Right forelimb (tissue), 1 donor: ENCODE measurements around the gene DYNLT3.

Experiments used
- DNase-seq: peaks from one replicate; pipeline ENCODE4 v3.0.0-alpha.2; 2018

The DYNLT3 gene

DNA sequence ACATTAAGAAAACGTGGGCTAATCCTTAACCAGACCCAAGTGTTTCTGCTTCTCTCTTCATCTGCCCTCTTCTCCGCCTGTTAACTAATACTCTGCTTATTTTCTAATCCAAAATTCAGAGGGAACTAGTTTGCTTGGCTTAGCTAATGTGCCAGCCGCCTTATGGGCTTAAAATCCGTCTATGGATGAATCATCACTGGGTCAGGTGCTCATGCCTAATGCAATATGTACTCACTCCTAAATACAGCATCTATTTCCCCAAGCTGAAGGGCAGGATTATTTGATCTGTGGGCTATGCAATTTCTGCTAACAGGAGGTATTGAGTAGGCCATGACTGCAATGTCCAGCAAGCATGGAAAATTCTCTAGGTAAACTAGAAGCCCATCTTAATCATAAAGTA, 12.4 kb downstream of the DYNLT3 start:
- DNase-seq, result no peak

GRCh38 chrX:37830371-37830770, 17.0 kb downstream of the DYNLT3 start:
- DNase-seq, result no peak

GRCh38 chrX:37829721-37830120, 17.6 kb downstream of the DYNLT3 start:
- no peak for DNase-seq

DNA sequence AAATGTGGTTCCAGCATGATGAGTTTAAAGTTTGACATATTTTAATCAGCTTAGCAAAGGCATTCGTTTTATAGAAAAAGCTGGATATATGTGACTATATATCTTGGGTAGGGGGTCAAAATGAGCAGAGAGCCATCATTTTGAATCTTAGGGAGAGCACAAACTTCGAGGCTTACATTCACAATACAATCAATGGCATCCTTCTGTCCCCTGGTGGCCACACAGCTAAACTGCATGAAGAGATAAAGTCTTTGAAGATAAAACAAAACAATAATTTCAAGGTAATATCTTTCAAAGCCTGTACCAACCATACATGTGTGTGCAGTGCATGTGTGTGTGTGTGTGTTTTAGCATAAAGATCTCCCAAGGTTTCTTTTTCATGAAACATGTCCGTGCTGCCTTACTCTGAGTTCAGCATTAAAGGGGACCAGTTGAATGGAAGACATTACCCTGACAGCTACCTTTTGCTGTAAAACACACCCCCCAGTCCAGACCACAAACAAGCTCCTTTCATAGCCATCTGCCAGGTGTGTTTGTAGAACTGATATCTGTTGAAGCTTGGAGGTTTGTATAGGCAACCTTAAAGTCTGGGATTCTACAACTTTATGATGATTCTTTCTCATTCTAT, 22.0 kb downstream of the DYNLT3 start:
- no peak for DNase-seq

DNA sequence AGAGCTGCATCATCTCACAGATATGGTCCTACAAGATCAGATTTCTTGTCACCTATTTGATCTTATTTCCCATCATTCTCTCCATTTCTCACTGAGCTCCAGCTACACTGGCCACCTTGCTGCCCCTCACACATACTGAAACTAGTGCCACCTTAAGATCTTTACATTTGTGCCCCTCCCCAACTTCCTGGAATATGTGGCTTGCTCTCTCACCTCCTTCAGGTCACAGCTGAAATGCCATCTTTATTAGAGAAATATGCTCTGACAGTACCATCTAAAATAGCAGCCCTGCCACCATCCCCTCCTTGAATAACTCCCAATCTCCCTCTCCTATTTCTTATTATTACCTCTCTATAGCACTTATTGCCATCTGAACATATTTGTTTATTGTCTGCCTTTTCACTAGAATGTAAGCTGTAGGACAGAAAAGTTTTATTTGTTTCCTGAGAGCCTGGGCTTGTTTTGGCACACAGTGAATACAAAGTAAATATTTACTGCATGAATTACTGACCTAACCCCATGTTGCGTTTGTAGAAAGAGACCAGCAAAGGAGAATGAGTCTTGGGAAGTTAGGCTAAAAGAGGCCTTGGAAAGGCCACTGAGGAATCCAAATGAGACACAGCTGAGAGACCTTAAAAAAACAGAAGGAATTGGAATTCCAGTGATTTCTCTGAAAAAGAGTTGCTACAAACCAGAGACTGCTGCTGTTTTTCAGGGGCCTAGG, 22.7 kb downstream of the DYNLT3 start:
- no peak for DNase-seq

GRCh38 chrX:37820646-37821045, 26.7 kb downstream of the DYNLT3 start:
- DNase-seq, result no peak

GRCh38 chrX:37818031-37818430, 29.3 kb downstream of the DYNLT3 start:
- no peak for DNase-seq

GRCh38 chrX:37817579-37817978, 29.8 kb downstream of the DYNLT3 start:
- no peak for DNase-seq

GRCh38 chrX:37817176-37817575, 30.2 kb downstream of the DYNLT3 start:
- DNase-seq, result no peak

DNA sequence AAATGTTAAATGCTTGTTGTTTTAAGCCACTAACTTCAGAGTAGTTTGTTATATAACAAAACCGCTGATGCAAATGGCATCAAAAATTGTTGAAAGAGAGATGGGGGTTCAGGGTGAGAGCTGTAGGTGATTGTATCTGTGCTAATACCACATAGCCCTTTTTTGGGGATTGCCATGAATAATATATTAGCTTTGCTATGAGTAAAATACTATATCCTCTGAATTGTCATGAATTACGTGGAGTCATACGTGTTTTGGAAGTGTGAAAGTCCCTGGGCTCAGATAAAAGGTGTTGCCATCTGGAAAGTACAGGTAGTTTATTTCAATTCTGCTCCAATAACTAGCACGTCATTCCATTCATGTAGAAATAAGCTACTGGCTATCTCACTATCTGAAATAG, 30.6 kb downstream of the DYNLT3 start:
- DNase-seq, result no peak

DNA sequence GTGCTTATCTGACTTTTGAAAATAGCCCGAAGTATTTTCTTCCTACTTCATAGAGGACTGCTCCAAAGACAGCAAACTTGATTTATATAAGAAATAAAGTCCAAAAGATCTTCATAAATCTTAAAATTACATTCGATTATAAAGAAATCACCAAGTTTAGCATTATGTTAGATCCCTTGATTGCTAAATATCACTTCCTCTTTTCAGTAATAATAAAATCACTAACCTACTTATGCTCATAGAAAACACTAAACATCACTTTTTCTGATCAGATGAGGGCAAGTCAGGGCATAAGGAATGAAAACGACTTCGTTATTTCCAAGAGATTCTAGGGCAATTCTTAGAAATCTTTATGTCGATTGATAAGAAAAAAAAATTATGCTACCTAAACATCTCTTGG, 32.0 kb downstream of the DYNLT3 start:
- DNase-seq, result no peak

DNA sequence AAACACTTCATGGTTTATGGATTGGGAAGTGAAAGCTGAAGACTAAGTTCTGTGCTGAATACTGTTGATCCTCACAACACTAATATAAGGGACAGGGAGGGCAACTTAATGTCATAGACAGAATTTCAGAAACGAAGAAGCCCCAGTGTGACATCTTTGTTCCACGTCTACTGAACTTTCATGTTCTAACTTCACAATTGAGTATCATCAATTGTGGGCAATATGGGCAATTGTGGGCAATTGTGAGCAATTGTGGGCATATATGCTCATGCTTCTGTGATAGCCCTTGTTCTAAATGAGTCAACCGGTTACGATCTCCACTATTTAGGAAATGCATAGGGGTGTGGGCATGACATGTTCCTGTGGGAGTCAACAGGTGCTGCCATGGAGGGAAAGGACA, 33.8 kb downstream of the DYNLT3 start:
- DNase-seq, result no peak

DNA sequence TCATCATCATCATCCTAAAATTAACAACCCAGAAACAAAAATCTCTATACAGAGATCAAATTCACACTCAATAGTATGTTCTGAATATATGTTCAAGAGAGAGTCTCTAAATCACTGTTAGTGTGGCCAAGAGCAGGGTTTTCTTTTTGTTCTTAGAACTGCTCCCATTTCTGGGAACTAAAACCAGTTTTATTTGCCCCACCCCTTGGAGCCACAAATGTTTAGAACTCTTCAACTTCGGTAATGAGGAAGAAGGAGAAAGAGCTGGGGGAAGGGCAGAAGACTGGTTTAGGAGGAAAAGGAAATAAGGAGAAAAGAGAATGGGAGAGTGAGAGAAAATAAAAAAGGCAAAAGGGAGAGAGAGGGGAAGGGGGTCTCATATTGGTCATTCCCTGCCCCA, 35.3 kb downstream of the DYNLT3 start:
- no peak for DNase-seq

- DNase-seq, result no peak
Observed at GRCh38 chrX:37809970-37810369, 37.4 kb downstream of the DYNLT3 start.

GRCh38 chrX:37803057-37803456, 44.3 kb downstream of the DYNLT3 start:
- no peak for DNase-seq

DNA sequence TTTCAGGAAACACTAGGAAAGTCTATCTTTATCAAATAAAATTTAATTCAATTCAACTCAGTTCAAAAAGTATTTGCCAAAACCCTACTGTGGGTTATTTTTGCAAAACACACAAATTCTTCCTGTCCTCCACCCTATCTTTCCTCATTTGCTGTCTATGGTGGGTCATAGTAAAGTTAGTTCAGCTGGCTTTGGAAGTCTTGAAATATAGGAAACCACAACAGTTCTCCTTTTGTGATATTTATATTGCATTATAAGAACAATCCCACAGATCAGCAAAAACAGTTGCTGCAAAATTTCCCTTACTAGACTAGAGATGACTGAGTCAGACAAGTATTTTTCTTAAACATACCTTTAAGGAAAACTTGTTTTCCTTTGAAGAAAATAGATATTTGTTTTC, 45.3 kb downstream of the DYNLT3 start:
- no peak for DNase-seq

DNA sequence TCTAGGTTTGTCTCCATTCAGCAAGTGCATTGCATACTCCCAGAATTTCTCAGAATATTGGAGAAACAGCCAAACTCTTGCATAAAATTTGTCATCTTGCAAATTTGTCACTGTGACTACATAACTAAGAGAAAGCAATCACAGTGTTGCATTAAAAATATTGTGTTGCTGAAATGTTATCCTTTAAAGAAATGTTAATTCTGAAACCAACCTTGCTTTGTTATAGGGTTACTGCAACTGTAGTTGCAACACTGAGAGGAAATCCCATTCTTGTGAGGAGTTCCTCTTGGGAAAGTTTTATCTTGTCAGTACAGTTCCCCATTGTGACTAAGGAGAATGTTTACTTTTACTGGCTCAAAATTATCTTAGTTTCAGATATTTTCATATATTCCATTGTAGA, 46.7 kb downstream of the DYNLT3 start:
- no peak for DNase-seq

- DNase-seq, result no peak
Observed at GRCh38 chrX:37799936-37800335, 47.4 kb downstream of the DYNLT3 start.

- no peak for DNase-seq
Observed at GRCh38 chrX:37796805-37797204, 50.6 kb downstream of the DYNLT3 start.

DNA sequence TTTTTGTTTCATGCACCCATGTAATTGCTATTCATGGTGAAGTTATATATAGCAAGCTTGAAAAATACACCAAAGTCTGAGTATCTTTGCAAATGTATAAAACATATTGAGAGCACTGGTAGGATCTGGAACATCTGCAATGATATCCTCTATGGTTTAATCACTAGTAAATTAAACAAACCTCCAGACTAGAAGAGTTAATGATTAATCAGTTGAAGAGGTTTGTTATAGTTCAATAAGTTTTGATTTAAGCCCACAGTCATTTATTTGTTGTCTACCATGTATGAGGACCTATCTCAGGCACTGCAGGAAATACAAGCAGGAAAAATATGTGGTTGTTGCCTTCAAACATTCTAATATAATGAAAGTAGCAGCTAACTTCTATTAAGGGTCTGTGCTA, 51.1 kb downstream of the DYNLT3 start:
- DNase-seq, result no peak
